ENCODE measurements around the gene CBY2.

CBY2 gene

GRCh38 chr13:45700971-45701900 is 884 bp upstream of the CBY2 start:
- intact Hi-C loops (cut with DNase I): no loop called here
- no peak for DNase-seq

GRCh38 chr13:45702869-45703391 is 810 bp downstream of the CBY2 start:
- intact Hi-C loops (cut with DNase I): no loop called here

GRCh38 chr13:45704211-45704739 is 2.2 kb downstream of the CBY2 start:
- DNase-seq: no peak
- intact Hi-C loops (cut with DNase I): no loop called here

More at GRCh38 chr13:45702869-45703391, 810 bp downstream of the CBY2 start:
- no peak for DNase-seq

- no peak for DNase-seq
- intact Hi-C loops (cut with DNase I): no loop called here
Measured at GRCh38 chr13:45704854-45705695, 3.0 kb downstream of the CBY2 start.

- DNase-seq: no peak
- intact Hi-C loops (cut with DNase I): no loop called here
Measured at GRCh38 chr13:45705918-45706317, 3.8 kb downstream of the CBY2 start.

GRCh38 chr13:45707516-45708100 is 5.5 kb downstream of the CBY2 start:
- DNase-seq: no peak
- intact Hi-C loops (cut with DNase I): no loop called here

GRCh38 chr13:45711951-45712350 is 9.8 kb downstream of the CBY2 start:
- peak in 3 of 10 donors; percentile 12 to 23 (median 13) for DNase-seq
- intact Hi-C loops (cut with DNase I): no loop called here

- no peak for DNase-seq
- intact Hi-C loops (cut with DNase I): no loop called here
Measured at GRCh38 chr13:45713106-45713690, 11.1 kb downstream of the CBY2 start.

GRCh38 chr13:45713721-45714120 is 11.6 kb downstream of the CBY2 start:
- DNase-seq: no peak
- intact Hi-C loops (cut with DNase I): no loop called here

- intact Hi-C loops (cut with DNase I): no loop called here
- DNase-seq: no peak
Measured at GRCh38 chr13:45714170-45714569, 12.1 kb downstream of the CBY2 start.

- no peak for DNase-seq
- intact Hi-C loops (cut with DNase I): no loop called here
Measured at GRCh38 chr13:45715351-45715750, 13.2 kb downstream of the CBY2 start.

GRCh38 chr13:45717349-45717748 is 15.2 kb downstream of the CBY2 start:
- intact Hi-C loops (cut with DNase I): no loop called here
- no peak for DNase-seq

- intact Hi-C loops (cut with DNase I): no loop called here
- no peak for DNase-seq
Measured at GRCh38 chr13:45718063-45718462, 15.9 kb downstream of the CBY2 start.

GRCh38 chr13:45718992-45719391 is 16.9 kb downstream of the CBY2 start:
- DNase-seq: no peak
- intact Hi-C loops (cut with DNase I): no loop called here

- DNase-seq: no peak
- intact Hi-C loops (cut with DNase I): no loop called here
Measured at GRCh38 chr13:45721203-45721731, 19.1 kb downstream of the CBY2 start.

- intact Hi-C loops (cut with DNase I): no loop called here
- no peak for DNase-seq
Measured at GRCh38 chr13:45723798-45724197, 21.7 kb downstream of the CBY2 start.

- DNase-seq: no peak
- intact Hi-C loops (cut with DNase I): no loop called here
Measured at GRCh38 chr13:45728759-45729158, 26.6 kb downstream of the CBY2 start.

- DNase-seq: no peak
- intact Hi-C loops (cut with DNase I): no loop called here
Measured at GRCh38 chr13:45731455-45731854, 29.3 kb downstream of the CBY2 start.

- intact Hi-C loops (cut with DNase I): no loop called here
- no peak for DNase-seq
Measured at GRCh38 chr13:45732916-45733315, 30.8 kb downstream of the CBY2 start.

GRCh38 chr13:45733361-45733760 is 31.2 kb downstream of the CBY2 start:
- intact Hi-C loops (cut with DNase I): no loop called here
- DNase-seq: no peak

Measured in posterior cingulate gyrus (tissue), 11 donors.